BJ (cell line): ENCODE data around the gene C3orf18. TPM values are rescaled to one million over a fixed set of nuclear protein-coding genes. Genes with fewer than 3 reads are reported as not detected.

Experiments
- CTCF ChIA-PET: fragments of 350-600 bp; formaldehyde crosslinking; extraction: SDS; loops from one replicate; lab custom pipeline; 2021; ENCODE audit warnings: antibody characterized with exemption, inconsistent platforms; lab: Yijun Ruan, JAX
- POLR2A ChIA-PET: fragments of 300-600 bp; sonication (Branson Sonifier 250); formaldehyde crosslinking; extraction: SDS; loops from one replicate; lab custom pipeline; 2021; ENCODE audit warnings: antibody characterized with exemption; lab: Charles Lee
- DNase-seq: peaks from one replicate; pipeline ENCODE4 v3.0.0-alpha.2; 2011; ENCODE audit warnings: low read depth
- H3K27me3 ChIP-seq: 2 replicates; pipeline ENCODE4 v1.6.0; 2011; ENCODE audit warnings: low read length; ENCODE audit not compliant: control insufficient read depth, insufficient read depth
- H3K36me3 ChIP-seq: 2 replicates; pipeline ENCODE4 v1.5.1; 2011; ENCODE audit warnings: low read length; ENCODE audit not compliant: control insufficient read depth, insufficient read depth
- H3K4me3 ChIP-seq: 2 replicates; pipeline ENCODE4 v1.5.1; 2011; ENCODE audit warnings: low read depth, mild to moderate bottlenecking, control low read depth, low read length
- polyA plus RNA-seq: library from polyadenylated mRNA; depleted of rRNA; stranded (reverse); fragments of >200 nt; gene quantifications from 2 replicates; pipeline ENCODE4 v1.2.3, GENCODE V29; 2011
- TF ChIP-seq, protein P1 (sequence below): IDR thresholded peaks from 2 replicates; pipeline ENCODE4 v1.5.1; 2011; ENCODE audit warnings: low read depth, mild to moderate bottlenecking, control low read depth, inconsistent platforms, low read length, moderate library complexity; ENCODE audit not compliant: insufficient read depth

Gene C3orf18
- polyA plus RNA-seq, 1 experiment = 30.4 TPM

DNA sequence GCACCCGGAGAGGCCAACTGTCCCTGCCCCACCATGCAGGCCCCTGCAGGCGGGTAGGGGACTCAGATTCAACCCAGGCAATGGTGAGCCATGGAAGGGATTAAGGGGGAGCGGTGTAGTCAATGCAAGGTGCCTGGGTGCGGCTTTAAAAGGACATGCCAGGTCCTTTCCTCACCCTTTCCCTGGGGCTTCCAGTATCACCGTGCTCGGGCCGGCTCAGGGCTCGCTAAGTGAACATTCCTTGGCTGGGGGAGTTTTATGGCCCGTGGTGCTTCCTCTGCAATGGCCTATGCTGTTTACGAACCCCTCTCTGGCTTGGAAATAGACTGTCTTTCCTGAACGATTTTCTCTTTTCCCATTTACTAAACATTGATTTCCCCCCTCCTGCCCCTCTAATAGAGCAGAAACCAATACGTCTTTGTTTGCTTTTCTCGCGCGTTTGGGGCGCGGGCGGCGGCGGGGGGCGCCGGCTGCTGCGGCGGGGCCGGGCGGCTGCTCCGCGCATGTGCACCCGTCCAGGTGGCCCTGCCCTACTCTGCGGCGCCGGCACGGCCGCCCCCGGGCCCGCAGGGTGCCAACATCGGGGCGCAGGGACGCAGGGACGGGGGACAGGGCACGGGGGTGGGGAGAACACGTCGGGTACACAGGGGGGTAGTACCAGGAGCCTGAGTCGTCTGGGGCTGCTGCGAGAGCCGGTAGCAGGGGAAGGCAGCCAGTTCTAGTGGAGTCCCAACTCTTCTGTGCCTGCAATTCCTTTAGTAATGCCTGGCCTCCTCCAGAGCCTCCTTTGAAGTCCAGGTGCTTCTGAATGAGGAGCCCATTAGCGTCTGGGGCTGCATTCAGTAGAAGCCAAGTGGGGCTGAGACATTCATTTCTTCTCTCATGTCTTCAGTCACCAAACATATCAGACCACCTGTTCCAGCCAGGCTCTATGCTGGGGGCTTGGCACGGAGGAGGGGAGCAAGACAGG lies 37.3 kb downstream of the C3orf18 start:
- Histone ChIP-seq H3K36me3 (no peaks in the 10 kb centered on the region), H3K4me3 (no peak overlapping the region), H3K27me3 (peaks cover 18% of the 10 kb centered on the region)
- TF ChIP-seq, protein P1, sequence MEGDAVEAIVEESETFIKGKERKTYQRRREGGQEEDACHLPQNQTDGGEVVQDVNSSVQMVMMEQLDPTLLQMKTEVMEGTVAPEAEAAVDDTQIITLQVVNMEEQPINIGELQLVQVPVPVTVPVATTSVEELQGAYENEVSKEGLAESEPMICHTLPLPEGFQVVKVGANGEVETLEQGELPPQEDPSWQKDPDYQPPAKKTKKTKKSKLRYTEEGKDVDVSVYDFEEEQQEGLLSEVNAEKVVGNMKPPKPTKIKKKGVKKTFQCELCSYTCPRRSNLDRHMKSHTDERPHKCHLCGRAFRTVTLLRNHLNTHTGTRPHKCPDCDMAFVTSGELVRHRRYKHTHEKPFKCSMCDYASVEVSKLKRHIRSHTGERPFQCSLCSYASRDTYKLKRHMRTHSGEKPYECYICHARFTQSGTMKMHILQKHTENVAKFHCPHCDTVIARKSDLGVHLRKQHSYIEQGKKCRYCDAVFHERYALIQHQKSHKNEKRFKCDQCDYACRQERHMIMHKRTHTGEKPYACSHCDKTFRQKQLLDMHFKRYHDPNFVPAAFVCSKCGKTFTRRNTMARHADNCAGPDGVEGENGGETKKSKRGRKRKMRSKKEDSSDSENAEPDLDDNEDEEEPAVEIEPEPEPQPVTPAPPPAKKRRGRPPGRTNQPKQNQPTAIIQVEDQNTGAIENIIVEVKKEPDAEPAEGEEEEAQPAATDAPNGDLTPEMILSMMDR = no peak
- no peak for DNase-seq
- POLR2A ChIA-PET = no interaction called here
- CTCF ChIA-PET = interaction anchor here (2.3 kb wide), 1 partner anchor 8 kb away, joined by 13 read pairs; no protein-coding TSS in a partner anchor

DNA sequence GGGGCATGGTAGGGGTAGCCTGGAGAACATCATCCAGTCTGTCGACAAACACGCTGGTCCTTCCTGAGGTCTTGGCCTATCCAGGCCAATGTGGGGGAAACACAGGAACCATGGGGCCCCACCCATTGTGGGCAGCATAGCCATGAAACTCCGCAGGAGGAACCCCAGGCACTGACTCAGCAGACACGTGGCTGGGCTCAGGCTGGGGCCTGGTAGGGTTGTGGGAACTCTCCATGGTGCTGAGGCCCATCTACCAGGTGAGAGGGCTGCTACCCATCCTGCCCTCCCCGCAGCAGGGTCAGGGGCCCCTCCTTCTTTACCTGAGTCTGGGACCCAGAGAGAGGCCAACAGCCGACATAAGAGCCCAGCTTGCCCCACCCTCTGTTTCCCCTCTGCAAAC lies 41.6 kb downstream of the C3orf18 start:
- Histone ChIP-seq H3K27me3 (peaks cover 19% of the 10 kb centered on the region), H3K4me3 (no peak overlapping the region), H3K36me3 (no peaks in the 10 kb centered on the region)
- TF ChIP-seq, protein P1 = no peak
- POLR2A ChIA-PET = no interaction called here
- CTCF ChIA-PET = interaction anchor here (0.6 kb wide), 1 partner anchor 150 kb away, joined by 3 read pairs; no protein-coding TSS in a partner anchor
- DNase-seq = no peak

DNA sequence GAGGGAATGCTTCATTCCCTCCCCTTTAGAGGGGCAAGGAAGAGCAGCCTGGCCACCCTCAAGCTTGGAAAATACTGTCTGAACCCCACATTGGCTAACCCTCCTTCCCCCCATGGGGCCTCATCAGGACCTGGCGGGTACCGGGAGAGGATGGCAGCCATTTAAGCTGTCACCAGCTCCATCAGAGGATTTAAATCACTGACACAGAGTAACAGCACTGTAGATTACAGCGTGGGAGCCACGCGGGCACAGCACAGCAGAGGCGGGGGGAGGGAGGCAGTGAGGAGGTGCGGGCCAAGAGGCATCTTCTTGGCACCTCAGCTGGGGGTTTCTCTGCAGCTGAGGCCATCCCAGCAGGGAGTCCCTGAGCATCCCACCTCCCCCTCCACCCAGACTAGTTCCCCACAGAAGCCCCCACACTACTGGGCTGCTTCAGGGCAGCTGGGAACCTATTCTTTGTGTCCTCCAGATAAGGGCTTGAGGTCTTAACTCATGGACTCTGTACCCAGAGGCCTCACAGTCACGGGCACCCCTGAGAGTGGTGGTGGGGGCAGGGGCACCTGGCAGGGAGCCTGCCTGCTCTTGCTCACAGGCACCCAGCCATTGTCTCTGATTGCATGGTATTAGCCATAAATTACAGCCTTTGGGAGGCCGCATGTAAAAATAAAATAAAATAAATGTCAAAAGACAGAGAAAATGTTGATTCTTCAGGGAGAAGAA lies 42.2 kb downstream of the C3orf18 start:
- POLR2A ChIA-PET = no interaction called here
- H3K27me3 ChIP-seq = peaks cover 18% of the 10 kb centered on the region
- no peak for DNase-seq
- no peak overlapping the region for H3K4me3 ChIP-seq
- CTCF ChIA-PET = interaction anchor here (0.6 to 5.3 kb wide), 4 partner anchors 11 to 332 kb away, joined by 3 to 46 read pairs (median 4); no protein-coding TSS in a partner anchor
- TF ChIP-seq, protein P1 = no peak
- H3K36me3 ChIP-seq = no peaks in the 10 kb centered on the region

DNA sequence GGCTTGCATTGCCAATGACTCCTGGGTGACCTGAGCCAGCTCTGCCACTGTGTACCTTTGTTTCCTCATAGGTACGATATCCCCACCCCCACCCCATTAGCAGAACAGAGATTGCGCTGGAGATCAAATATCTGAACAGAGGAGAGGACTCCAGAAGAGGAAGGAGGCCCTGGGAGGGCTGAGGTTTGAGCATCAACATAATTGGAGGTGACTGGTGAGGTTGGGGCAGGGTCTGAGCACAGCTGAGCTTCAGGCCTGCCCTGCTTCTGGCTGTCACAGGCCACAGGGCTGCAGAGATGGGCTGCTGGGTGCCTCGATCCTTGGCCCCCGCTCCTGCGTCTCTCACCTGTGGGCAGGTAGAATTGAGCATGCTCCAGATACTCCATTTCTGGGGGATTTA lies 42.8 kb downstream of the C3orf18 start:
- H3K36me3 ChIP-seq = no peaks in the 10 kb centered on the region
- TF ChIP-seq, protein P1 = no peak
- no peak for DNase-seq
- no peak overlapping the region for H3K4me3 ChIP-seq
- ChIA-PET POLR2A (no interaction called here), CTCF (interaction anchor here (0.7 to 5.3 kb wide), 3 partner anchors 12 to 331 kb away, joined by 3 to 46 read pairs (median 5); no protein-coding TSS in a partner anchor)
- peaks cover 14% of the 10 kb centered on the region for H3K27me3 ChIP-seq
